ENCODE results near the gene SKOR1. TPM values are rescaled to one million over a fixed set of nuclear protein-coding genes. Genes with fewer than 3 reads are reported as not detected.

The SKOR1 gene, protein sequence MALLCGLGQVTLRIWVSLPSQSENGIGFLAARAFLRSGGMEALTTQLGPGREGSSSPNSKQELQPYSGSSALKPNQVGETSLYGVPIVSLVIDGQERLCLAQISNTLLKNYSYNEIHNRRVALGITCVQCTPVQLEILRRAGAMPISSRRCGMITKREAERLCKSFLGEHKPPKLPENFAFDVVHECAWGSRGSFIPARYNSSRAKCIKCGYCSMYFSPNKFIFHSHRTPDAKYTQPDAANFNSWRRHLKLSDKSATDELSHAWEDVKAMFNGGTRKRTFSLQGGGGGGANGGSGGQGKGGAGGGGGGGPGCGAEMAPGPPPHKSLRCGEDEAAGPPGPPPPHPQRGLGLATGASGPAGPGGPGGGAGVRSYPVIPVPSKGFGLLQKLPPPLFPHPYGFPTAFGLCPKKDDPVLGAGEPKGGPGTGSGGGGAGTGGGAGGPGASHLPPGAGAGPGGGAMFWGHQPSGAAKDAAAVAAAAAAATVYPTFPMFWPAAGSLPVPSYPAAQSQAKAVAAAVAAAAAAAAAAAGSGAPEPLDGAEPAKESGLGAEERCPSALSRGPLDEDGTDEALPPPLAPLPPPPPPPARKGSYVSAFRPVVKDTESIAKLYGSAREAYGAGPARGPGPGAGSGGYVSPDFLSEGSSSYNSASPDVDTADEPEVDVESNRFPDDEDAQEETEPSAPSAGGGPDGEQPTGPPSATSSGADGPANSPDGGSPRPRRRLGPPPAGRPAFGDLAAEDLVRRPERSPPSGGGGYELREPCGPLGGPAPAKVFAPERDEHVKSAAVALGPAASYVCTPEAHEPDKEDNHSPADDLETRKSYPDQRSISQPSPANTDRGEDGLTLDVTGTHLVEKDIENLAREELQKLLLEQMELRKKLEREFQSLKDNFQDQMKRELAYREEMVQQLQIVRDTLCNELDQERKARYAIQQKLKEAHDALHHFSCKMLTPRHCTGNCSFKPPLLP
- 0.29 and 0.36 TPM in 2 replicates for total RNA-seq

DNA sequence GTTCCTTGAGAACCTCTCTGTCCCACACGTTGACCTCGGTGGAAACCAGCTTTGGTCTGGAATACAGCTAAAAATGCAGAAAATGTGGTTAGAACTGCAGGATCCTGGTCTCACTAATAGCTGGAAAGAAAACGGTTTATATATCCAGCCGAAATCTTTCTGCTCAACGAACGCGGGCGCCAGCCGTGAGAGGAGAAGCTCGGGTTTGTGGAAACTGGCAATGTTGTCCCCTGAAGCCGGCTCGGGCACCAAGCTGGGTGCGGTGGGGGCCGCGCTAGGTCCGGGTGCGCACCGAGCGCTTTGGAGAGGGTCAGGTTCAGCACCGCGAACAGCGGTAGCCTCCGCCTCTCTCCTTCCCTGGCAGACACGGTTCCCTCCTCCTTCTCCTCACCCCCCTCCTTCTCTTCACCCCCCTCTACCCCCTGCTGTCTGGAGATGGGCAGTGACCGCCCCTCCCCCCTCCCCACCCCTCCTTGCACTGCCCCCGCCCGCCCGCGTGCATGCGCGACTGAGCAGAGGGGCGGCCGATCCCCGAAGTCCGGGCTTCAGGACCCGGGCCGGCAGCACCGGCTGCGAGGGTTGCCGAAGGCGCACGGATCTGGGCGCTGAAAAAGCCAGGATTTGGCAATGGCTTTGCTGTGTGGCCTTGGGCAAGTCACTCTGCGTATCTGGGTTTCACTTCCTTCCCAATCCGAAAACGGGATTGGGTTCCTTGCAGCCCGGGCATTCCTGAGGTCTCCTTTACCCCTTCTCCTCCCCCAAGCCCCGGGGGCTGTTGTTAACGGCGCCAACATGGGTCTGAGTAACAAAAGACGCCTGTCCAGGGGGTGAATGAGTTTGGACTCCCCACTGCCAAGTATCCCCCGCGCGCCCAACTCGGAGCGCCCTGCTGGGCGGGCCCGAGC, at the start of gene SKOR1:
Gene SKOR1, plus strand, starts transcription at position 534 of the 905 bp plus-strand sequence. Its CDS starts 94 bp downstream, at position 628.
- TF ChIP-seq, protein P1, sequence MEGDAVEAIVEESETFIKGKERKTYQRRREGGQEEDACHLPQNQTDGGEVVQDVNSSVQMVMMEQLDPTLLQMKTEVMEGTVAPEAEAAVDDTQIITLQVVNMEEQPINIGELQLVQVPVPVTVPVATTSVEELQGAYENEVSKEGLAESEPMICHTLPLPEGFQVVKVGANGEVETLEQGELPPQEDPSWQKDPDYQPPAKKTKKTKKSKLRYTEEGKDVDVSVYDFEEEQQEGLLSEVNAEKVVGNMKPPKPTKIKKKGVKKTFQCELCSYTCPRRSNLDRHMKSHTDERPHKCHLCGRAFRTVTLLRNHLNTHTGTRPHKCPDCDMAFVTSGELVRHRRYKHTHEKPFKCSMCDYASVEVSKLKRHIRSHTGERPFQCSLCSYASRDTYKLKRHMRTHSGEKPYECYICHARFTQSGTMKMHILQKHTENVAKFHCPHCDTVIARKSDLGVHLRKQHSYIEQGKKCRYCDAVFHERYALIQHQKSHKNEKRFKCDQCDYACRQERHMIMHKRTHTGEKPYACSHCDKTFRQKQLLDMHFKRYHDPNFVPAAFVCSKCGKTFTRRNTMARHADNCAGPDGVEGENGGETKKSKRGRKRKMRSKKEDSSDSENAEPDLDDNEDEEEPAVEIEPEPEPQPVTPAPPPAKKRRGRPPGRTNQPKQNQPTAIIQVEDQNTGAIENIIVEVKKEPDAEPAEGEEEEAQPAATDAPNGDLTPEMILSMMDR (IDR thresholded peaks at IDR 0.05; ENCODE audit: extremely low read depth, low read depth, low read length): no peak
- Histone ChIP-seq H4K20me1 (ENCODE audit: insufficient read depth, low read length) (peaks cover 21% of the 10 kb centered on the region), H2AFZ (ENCODE audit: low read length) (no peak within 1 kb of the TSS), H3K4me1 (ENCODE audit: insufficient read depth, low read length) (peaks cover 5% of the 10 kb centered on the region), H3K36me3 (ENCODE audit: insufficient read depth, low read length) (no peaks in the 10 kb centered on the region), H3K4me2 (ENCODE audit: insufficient read depth, low read length) (peak within 1 kb of the TSS; percentile 66), H3K79me2 (ENCODE audit: insufficient read depth, low read length) (no peaks in the 10 kb centered on the region), H3K9me3 (ENCODE audit: low read depth, low read length) (no peaks in the 10 kb centered on the region), H3K27me3 (ENCODE audit: insufficient read depth, low read length) (peaks cover 95% of the 10 kb centered on the region), H3K4me3 (ENCODE audit: insufficient read depth, low read length) (peak within 1 kb of the TSS; percentile 39), H3K27ac (ENCODE audit: low read depth, low read length) (no peak within 1 kb of the TSS)
- peak; percentile 99 for DNase-seq (ENCODE audit: insufficient read length, low spot score, missing footprints)

DNA sequence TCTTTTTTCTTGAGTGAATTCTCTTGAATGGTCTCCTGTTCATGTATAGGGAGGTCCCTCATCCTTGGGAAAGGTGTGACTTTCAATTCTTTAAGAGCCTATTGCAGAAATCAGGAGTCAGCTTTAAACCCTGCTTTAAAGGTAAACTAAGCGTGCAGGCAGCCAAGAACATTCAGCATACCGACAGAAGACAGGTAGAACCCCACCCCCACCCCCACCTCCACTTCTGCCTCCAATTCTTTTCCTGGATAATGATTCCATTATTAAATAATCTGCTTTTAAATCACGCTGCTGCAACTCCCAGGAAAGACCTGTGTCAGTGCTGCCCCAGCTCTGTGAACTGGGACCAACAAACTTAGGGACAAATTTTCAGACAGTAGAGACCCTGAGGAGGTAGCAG, 49.3 kb upstream of the SKOR1 start:
- DNase-seq (ENCODE audit: insufficient read length, low spot score, missing footprints): no peak
- Histone ChIP-seq H3K4me3 (ENCODE audit: insufficient read depth, low read length) (no peak overlapping the region), H4K20me1 (ENCODE audit: insufficient read depth, low read length) (no peaks in the 10 kb centered on the region), H3K4me1 (ENCODE audit: insufficient read depth, low read length) (peaks cover 6% of the 10 kb centered on the region), H3K27me3 (ENCODE audit: insufficient read depth, low read length) (no peaks in the 10 kb centered on the region), H3K36me3 (ENCODE audit: insufficient read depth, low read length) (no peaks in the 10 kb centered on the region), H2AFZ (ENCODE audit: low read length) (no peak overlapping the region), H3K27ac (ENCODE audit: low read depth, low read length) (no peak overlapping the region), H3K79me2 (ENCODE audit: insufficient read depth, low read length) (no peaks in the 10 kb centered on the region), H3K4me2 (ENCODE audit: insufficient read depth, low read length) (no peak overlapping the region), H3K9me3 (ENCODE audit: low read depth, low read length) (no peaks in the 10 kb centered on the region)
- TF ChIP-seq, protein P1 (IDR thresholded peaks at IDR 0.05; ENCODE audit: extremely low read depth, low read depth, low read length): no peak

DNA sequence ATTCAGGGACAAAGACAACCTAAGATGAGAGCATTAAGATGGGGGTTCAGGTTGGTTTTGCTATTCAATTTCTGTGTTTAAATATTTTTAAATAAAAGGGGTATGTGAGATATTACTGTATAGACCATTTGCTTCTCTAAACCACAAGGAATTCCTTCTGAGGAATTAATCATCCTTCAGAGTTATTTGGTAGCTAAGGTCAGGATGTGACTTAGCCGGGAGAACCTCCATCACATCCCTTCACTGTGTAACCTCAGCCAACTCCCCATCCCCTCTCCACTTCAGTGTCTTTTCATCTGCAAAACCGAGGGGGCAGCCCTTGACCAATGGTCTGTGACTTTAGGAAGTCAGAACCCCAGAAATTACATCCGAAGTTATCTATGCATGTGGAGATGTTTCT, 48.7 kb upstream of the SKOR1 start:
- H3K4me2 ChIP-seq (ENCODE audit: insufficient read depth, low read length): no peak overlapping the region
- peak; percentile 82 for DNase-seq (ENCODE audit: insufficient read length, low spot score, missing footprints)
- H3K4me3 ChIP-seq (ENCODE audit: insufficient read depth, low read length): no peak overlapping the region
- H3K27me3 ChIP-seq (ENCODE audit: insufficient read depth, low read length): no peaks in the 10 kb centered on the region
- TF ChIP-seq, protein P1 (IDR thresholded peaks at IDR 0.05; ENCODE audit: extremely low read depth, low read depth, low read length): no peak
- H2AFZ ChIP-seq (ENCODE audit: low read length): no peak overlapping the region
- H3K36me3 ChIP-seq (ENCODE audit: insufficient read depth, low read length): no peaks in the 10 kb centered on the region
- H3K79me2 ChIP-seq (ENCODE audit: insufficient read depth, low read length): no peaks in the 10 kb centered on the region
- H3K4me1 ChIP-seq (ENCODE audit: insufficient read depth, low read length): peaks cover 6% of the 10 kb centered on the region
- H4K20me1 ChIP-seq (ENCODE audit: insufficient read depth, low read length): no peaks in the 10 kb centered on the region
- no peaks in the 10 kb centered on the region for H3K9me3 ChIP-seq (ENCODE audit: low read depth, low read length)
- no peak overlapping the region for H3K27ac ChIP-seq (ENCODE audit: low read depth, low read length)
